HCT116 (cell line): ENCODE results near the gene FBXL7. TPM values are rescaled to one million over a fixed set of nuclear protein-coding genes. Genes with fewer than 3 reads are reported as not detected.

Experiments used
- ATAC-seq: fragments of 200-7000 bp; cut with Tn5 transposase; 2 replicates; pipeline ENCODE4 v1.9.1; 2020; ENCODE audit warnings: mild to moderate bottlenecking, moderate library complexity
- BruUV-seq: library from RNA; stranded (reverse); fragments of 400-500 nt; replicated peaks from 2 replicates; lab custom pipeline; 2021; lab: Mats Ljungman, UMichigan
- CTCF ChIA-PET: fragments of 300-600 bp; sonication (Branson Sonifier 250); formaldehyde crosslinking; loops from one replicate; lab custom pipeline; 2021; ENCODE audit warnings: antibody characterized with exemption; lab: Charles Lee
- POLR2A ChIA-PET: fragments of 300-600, 350-600 bp; sonication (Branson Sonifier 250); formaldehyde crosslinking; loops from one replicate; lab custom pipeline; 2021; ENCODE audit warnings: antibody characterized with exemption; lab: Charles Lee
- RAD21 ChIA-PET, 2 experiments: fragments of 300-600 bp; sonication (Branson Sonifier 250); formaldehyde crosslinking; loops; one replicate each; lab custom pipeline; 2023; ENCODE audit warnings: low total read pairs in 2 of 2; ENCODE audit not compliant: uncharacterized antibody in 2 of 2, unreplicated experiment in 2 of 2, low non-redundant PET in 1 of 2; lab: Charles Lee
- DNase-seq: peaks from one replicate; pipeline ENCODE4 v3.0.0-alpha.2; 2010; ENCODE audit warnings: low read depth, low spot score
- H2AFZ ChIP-seq: fragments of 200-600 bp; shearing (Covaris generic), sonication (generic); 2 replicates; pipeline ENCODE4 v1.6.1; 2017; ENCODE audit warnings: low read depth, mixed run types, mixed read lengths, antibody characterized with exemption, low read length; ENCODE audit not compliant: poor library complexity, severe bottlenecking
- H3K27ac ChIP-seq: 2 replicates; pipeline ENCODE4 v1.5.1; 2012; ENCODE audit warnings: low read depth, low read length
- H3K27me3 ChIP-seq: fragments of 200-600 bp; sonication (generic); 2 replicates; pipeline ENCODE4 v1.6.1; 2016; ENCODE audit warnings: mixed run types, low read length, mixed read lengths; ENCODE audit not compliant: insufficient read depth
- H3K36me3 ChIP-seq, 2 experiments: fragments of 200-500 bp in 1 of 2; fragments of 200-600 bp in 1 of 2; sonication (Bioruptor generic) in 1 of 2; sonication (generic) in 1 of 2; 2 replicates each; pipeline versions ENCODE4 v1.5.1 to v1.6.1; 2014 to 2016; ENCODE audit warnings: low read length in 2 of 2, inconsistent platforms in 1 of 2, mixed read lengths in 1 of 2, mixed run types in 1 of 2; ENCODE audit not compliant: insufficient read depth in 2 of 2, control insufficient read depth in 1 of 2
- H3K4me1 ChIP-seq, 2 experiments: fragments of 200-600 bp in 1 of 2; sonication (generic) in 1 of 2; 2 replicates each; pipeline versions ENCODE4 v1.5.1 to v1.6.1; 2012 to 2017; ENCODE audit warnings: low read length in 2 of 2, inconsistent platforms in 1 of 2, mild to moderate bottlenecking in 1 of 2, mixed read lengths in 1 of 2, mixed run types in 1 of 2, moderate library complexity in 1 of 2; ENCODE audit not compliant: insufficient read depth in 2 of 2, control insufficient read depth in 1 of 2
- H3K4me2 ChIP-seq: fragments of 200-600 bp; sonication (generic); 2 replicates; pipeline ENCODE4 v1.6.1; 2017; ENCODE audit warnings: mixed run types, low read length, mixed read lengths
- H3K4me3 ChIP-seq, 2 experiments: fragments of 200-600 bp in 1 of 2; sonication (generic) in 1 of 2; replicated peaks in 1 of 2; 2 replicates each; pipeline ENCODE4 v1.5.1; 2011 to 2016; ENCODE audit warnings: low read length in 2 of 2, control low read depth in 1 of 2, low read depth in 1 of 2, mild to moderate bottlenecking in 1 of 2, mixed read lengths in 1 of 2, mixed run types in 1 of 2
- H3K79me2 ChIP-seq: fragments of 200-600 bp; sonication (generic); 2 replicates; pipeline ENCODE4 v1.6.1; 2017; ENCODE audit warnings: mild to moderate bottlenecking, mixed run types, low read length, moderate library complexity, mixed read lengths; ENCODE audit not compliant: insufficient read depth
- H3K9ac ChIP-seq: fragments of 200-600 bp; sonication (generic); 2 replicates; pipeline ENCODE4 v1.6.1; 2016; ENCODE audit warnings: low read length, mixed read lengths
- H3K9me2 ChIP-seq: fragments of 200-600 bp; sonication (generic), shearing (Covaris generic); 2 replicates; pipeline ENCODE4 v1.6.1; 2017; ENCODE audit warnings: mixed run types, mild to moderate bottlenecking, moderate library complexity; ENCODE audit not compliant: insufficient read depth
- H3K9me3 ChIP-seq, 2 experiments: fragments of 200-500 bp in 1 of 2; fragments of 200-600 bp in 1 of 2; sonication (Bioruptor generic) in 1 of 2; sonication (generic) in 1 of 2; 2 replicates each; pipeline ENCODE4 v1.6.1; 2014 to 2017; ENCODE audit warnings: low read length in 2 of 2, mixed read lengths in 2 of 2, inconsistent platforms in 1 of 2, low read depth in 1 of 2, mild to moderate bottlenecking in 1 of 2, mixed run types in 1 of 2, moderate library complexity in 1 of 2; ENCODE audit not compliant: control insufficient read depth in 1 of 2, insufficient read depth in 1 of 2
- H4K20me1 ChIP-seq: fragments of 200-600 bp; sonication (generic), shearing (Covaris generic); 2 replicates; pipeline ENCODE4 v1.6.1; 2017; ENCODE audit warnings: mixed run types, mild to moderate bottlenecking, moderate library complexity; ENCODE audit not compliant: insufficient read depth
- EGR1 ChIP-seq: IDR thresholded peaks from 2 replicates; pipeline ENCODE4 v1.6.1; 2012; ENCODE audit warnings: low read depth
- EZH2 ChIP-seq: fragments of 200-600 bp; sonication (generic); IDR thresholded peaks from 2 replicates; pipeline ENCODE4 v1.6.1; 2017; ENCODE audit warnings: antibody characterized with exemption, mixed run types
- EZH2phosphoT487 ChIP-seq: fragments of 200-600 bp; IDR thresholded peaks from 2 replicates; pipeline ENCODE4 v1.6.1; 2018; ENCODE audit warnings: antibody characterized with exemption, borderline replicate concordance
- FOSL1 ChIP-seq: IDR thresholded peaks from 2 replicates; pipeline ENCODE4 v1.6.1; 2012; ENCODE audit warnings: low read depth
- MAX ChIP-seq: IDR thresholded peaks from 2 replicates; pipeline ENCODE4 v1.6.1; 2012
- POLR2AphosphoS5 ChIP-seq: IDR thresholded peaks from 2 replicates; pipeline ENCODE4 v1.6.1; 2011; ENCODE audit warnings: mild to moderate bottlenecking, low read depth, low read length, moderate library complexity
- RAD21 ChIP-seq: IDR thresholded peaks from 2 replicates; pipeline ENCODE4 v1.6.1; 2012; ENCODE audit warnings: low read depth, mild to moderate bottlenecking
- SIN3A ChIP-seq: IDR thresholded peaks from 2 replicates; pipeline ENCODE4 v1.6.1; 2012; ENCODE audit warnings: low read depth
- SP1 ChIP-seq: IDR thresholded peaks from 2 replicates; pipeline ENCODE4 v1.6.1; 2012; ENCODE audit warnings: low read depth
- SRF ChIP-seq: IDR thresholded peaks from 2 replicates; pipeline ENCODE4 v1.6.1; 2012; ENCODE audit warnings: low read depth
- YY1 ChIP-seq: IDR thresholded peaks from 2 replicates; pipeline ENCODE4 v1.6.1; 2011; ENCODE audit warnings: low read length, low read depth, moderate library complexity, mild to moderate bottlenecking; ENCODE audit not compliant: insufficient replicate concordance; ENCODE audit errors: extremely low read depth
- ZBTB33 ChIP-seq: IDR thresholded peaks from 2 replicates; pipeline ENCODE4 v1.6.1; 2011; ENCODE audit warnings: mild to moderate bottlenecking, low read length, moderate library complexity; ENCODE audit not compliant: insufficient replicate concordance; ENCODE audit errors: extremely low read depth
- ZFX ChIP-seq: fragments of 450-650 bp; IDR thresholded peaks from 2 replicates; pipeline ENCODE4 v1.6.1; 2017
- intact Hi-C: fragments of 100-400 bp; cut with micrococcal nuclease; formaldehyde crosslinking; loops from 2 replicates; pipeline ENCODE4 v1.10.0; 2022
- total RNA-seq: library from RNA; stranded (reverse); gene quantifications from one replicate; pipeline ENCODE4 v1.2.1, GENCODE V29; 2021; ENCODE audit not compliant: unreplicated experiment
- TF ChIP-seq, protein P1 (sequence below), 3 experiments: fragments of 200-600 bp in 1 of 3; sonication (generic) in 1 of 3; IDR thresholded peaks in 2 of 3; conservative IDR thresholded peaks in 1 of 3; 2 replicates each; pipeline ENCODE4 v1.5.1; 2012 to 2017; ENCODE audit warnings: low read depth in 2 of 3, low read length in 2 of 3, antibody characterized with exemption in 1 of 3, borderline replicate concordance in 1 of 3, control low read depth in 1 of 3, mild to moderate bottlenecking in 1 of 3, mixed read lengths in 1 of 3, mixed run types in 1 of 3, moderate library complexity in 1 of 3; ENCODE audit not compliant: insufficient read depth in 1 of 3
- TF ChIP-seq, protein P2 (sequence below): IDR thresholded peaks from 2 replicates; pipeline ENCODE4 v1.6.1; 2012

FBXL7 gene
- total RNA-seq, 1 experiment from 2014 or later, result 0.05 TPM

GRCh38 chr5:15791274-15791673 lies 291.3 kb downstream of the FBXL7 start:
- Histone ChIP-seq H4K20me1 (no peaks in the 10 kb centered on the region), H3K9me2 (no peaks in the 10 kb centered on the region), H3K4me2 (no peak overlapping the region), H3K79me2 (no peaks in the 10 kb centered on the region), H3K27ac (no peak overlapping the region), H2AFZ (no peak overlapping the region), H3K9ac (no peak overlapping the region), H3K36me3 (no peaks in the 10 kb centered on the region), H3K9me3 (peaks cover 8 to 24% of the 10 kb centered on the region in 2 experiments; a peak in 2 of 4 replicates), H3K27me3 (no peaks in the 10 kb centered on the region), H3K4me1 (no peaks in the 10 kb centered on the region), H3K4me3 (no peak overlapping the region)
- ChIA-PET POLR2A (no interaction called here), RAD21 (no interaction called here), CTCF (no interaction called here)
- BruUV-seq, result no TSS peak
- DNase-seq (no peak), ATAC-seq (no peak)
- intact Hi-C loops, result no loop called here
- TF ChIP-seq MAX (no peak), SRF (no peak), EGR1 (no peak), FOSL1 (no peak), ZFX (no peak), SP1 (no peak), YY1 (no peak), RAD21 (no peak), ZBTB33 (no peak), POLR2AphosphoS5 (no peak), SIN3A (no peak), EZH2 (no peak), EZH2phosphoT487 (no peak)
- TF ChIP-seq, protein P1, sequence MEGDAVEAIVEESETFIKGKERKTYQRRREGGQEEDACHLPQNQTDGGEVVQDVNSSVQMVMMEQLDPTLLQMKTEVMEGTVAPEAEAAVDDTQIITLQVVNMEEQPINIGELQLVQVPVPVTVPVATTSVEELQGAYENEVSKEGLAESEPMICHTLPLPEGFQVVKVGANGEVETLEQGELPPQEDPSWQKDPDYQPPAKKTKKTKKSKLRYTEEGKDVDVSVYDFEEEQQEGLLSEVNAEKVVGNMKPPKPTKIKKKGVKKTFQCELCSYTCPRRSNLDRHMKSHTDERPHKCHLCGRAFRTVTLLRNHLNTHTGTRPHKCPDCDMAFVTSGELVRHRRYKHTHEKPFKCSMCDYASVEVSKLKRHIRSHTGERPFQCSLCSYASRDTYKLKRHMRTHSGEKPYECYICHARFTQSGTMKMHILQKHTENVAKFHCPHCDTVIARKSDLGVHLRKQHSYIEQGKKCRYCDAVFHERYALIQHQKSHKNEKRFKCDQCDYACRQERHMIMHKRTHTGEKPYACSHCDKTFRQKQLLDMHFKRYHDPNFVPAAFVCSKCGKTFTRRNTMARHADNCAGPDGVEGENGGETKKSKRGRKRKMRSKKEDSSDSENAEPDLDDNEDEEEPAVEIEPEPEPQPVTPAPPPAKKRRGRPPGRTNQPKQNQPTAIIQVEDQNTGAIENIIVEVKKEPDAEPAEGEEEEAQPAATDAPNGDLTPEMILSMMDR (IDR thresholded peaks at IDR 0.05 in 2 of 3, conservative IDR thresholded peaks at IDR 0.05 in 1 of 3; ENCODE audit: borderline replicate concordance in 1 of 3, insufficient read depth in 1 of 3, low read depth in 2 of 3, low read length in 2 of 3), result no peak
- TF ChIP-seq, protein P2, sequence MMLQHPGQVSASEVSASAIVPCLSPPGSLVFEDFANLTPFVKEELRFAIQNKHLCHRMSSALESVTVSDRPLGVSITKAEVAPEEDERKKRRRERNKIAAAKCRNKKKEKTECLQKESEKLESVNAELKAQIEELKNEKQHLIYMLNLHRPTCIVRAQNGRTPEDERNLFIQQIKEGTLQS, result no peak
